Osteocyte (in vitro differentiated cells): ENCODE data around the gene JOSD2. TPM values are rescaled to one million over a fixed set of nuclear protein-coding genes. Genes with fewer than 3 reads are reported as not detected.

ENCODE experiments used
- DNase-seq: peaks from one replicate; pipeline ENCODE4 v3.0.0; 2021; ENCODE audit warnings: mixed read lengths; ENCODE audit not compliant: unreplicated experiment; ENCODE audit errors: extremely low spot score
- H3K27ac Mint-ChIP-seq: one replicate; pipeline ENCODE4 v1.8.0; 2021; ENCODE audit warnings: mild to moderate bottlenecking, mixed read lengths; ENCODE audit not compliant: unreplicated experiment
- H3K27me3 Mint-ChIP-seq: one replicate; pipeline ENCODE4 v1.8.0; 2021; ENCODE audit warnings: mixed read lengths; ENCODE audit not compliant: unreplicated experiment
- H3K36me3 Mint-ChIP-seq: one replicate; pipeline ENCODE4 v1.8.0; 2021; ENCODE audit warnings: mixed read lengths; ENCODE audit not compliant: unreplicated experiment
- H3K4me1 Mint-ChIP-seq: one replicate; pipeline ENCODE4 v1.8.0; 2021; ENCODE audit warnings: mixed read lengths; ENCODE audit not compliant: unreplicated experiment
- H3K4me3 Mint-ChIP-seq: one replicate; pipeline ENCODE4 v1.8.0; 2021; ENCODE audit warnings: mild to moderate bottlenecking, moderate library complexity, mixed read lengths; ENCODE audit not compliant: unreplicated experiment
- H3K9me3 Mint-ChIP-seq: one replicate; pipeline ENCODE4 v1.8.0; 2021; ENCODE audit warnings: mixed read lengths; ENCODE audit not compliant: unreplicated experiment
- total RNA-seq: library from RNA; stranded (reverse); gene quantifications from 2 replicates; pipeline ENCODE4 v1.2.1, GENCODE V29; 2021
- TF ChIP-seq, protein P1 (sequence below): fragments of 200-600 bp; sonication (generic); IDR thresholded peaks from 2 replicates; pipeline ENCODE4 v1.5.0; 2021; ENCODE audit warnings: antibody characterized with exemption, mild to moderate bottlenecking, moderate library complexity

JOSD2 gene
- total RNA-seq, 1 donor from 2014 or later: 43.7 TPM

DNA sequence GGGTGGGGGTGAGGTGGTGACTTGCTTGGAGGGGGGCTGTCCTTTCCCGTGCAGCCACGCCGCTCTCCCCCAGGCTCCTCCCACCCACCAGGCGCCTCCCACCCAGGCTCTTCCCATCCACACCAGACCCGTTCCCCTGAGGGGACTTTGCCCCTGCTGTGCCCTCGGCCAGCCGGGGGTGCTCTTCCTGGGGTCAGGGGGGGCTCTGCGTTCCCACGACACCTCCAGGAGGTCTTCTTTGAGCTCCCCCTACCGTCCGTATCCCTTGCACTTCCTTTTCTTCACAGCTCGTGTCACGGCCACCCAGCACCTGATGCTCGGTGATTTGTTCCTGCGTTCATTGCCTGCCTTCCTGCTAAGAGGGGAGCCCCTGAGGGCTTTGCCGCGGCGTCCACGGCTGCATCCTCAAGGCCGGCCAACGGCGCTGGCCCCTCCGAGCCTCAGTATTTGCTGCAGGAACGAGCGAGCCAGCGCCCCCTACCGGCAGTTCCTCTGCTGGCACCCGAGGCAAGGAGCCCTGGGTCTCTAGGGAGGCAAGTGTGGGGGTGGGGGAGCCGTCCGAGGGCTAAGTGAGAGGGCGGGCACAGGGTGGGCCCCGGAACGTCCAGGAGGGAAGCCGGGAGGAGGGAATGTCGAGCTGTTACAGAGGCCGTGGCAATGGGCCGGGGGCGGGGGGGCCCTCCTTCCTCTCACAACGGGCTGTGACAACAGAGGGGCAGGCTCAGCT lies 45.5 kb upstream of the JOSD2 start:
- DNase-seq: peak; percentile 92
- Mint-ChIP-seq H3K27ac (no peak overlapping the region), H3K4me1 (peaks cover 5% of the 10 kb centered on the region), H3K27me3 (peaks cover 21% of the 10 kb centered on the region), H3K9me3 (no peaks in the 10 kb centered on the region), H3K36me3 (no peaks in the 10 kb centered on the region), H3K4me3 (peak overlapping the region; percentile 83)
- TF ChIP-seq, protein P1, sequence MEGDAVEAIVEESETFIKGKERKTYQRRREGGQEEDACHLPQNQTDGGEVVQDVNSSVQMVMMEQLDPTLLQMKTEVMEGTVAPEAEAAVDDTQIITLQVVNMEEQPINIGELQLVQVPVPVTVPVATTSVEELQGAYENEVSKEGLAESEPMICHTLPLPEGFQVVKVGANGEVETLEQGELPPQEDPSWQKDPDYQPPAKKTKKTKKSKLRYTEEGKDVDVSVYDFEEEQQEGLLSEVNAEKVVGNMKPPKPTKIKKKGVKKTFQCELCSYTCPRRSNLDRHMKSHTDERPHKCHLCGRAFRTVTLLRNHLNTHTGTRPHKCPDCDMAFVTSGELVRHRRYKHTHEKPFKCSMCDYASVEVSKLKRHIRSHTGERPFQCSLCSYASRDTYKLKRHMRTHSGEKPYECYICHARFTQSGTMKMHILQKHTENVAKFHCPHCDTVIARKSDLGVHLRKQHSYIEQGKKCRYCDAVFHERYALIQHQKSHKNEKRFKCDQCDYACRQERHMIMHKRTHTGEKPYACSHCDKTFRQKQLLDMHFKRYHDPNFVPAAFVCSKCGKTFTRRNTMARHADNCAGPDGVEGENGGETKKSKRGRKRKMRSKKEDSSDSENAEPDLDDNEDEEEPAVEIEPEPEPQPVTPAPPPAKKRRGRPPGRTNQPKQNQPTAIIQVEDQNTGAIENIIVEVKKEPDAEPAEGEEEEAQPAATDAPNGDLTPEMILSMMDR: peak; percentile 79

DNA sequence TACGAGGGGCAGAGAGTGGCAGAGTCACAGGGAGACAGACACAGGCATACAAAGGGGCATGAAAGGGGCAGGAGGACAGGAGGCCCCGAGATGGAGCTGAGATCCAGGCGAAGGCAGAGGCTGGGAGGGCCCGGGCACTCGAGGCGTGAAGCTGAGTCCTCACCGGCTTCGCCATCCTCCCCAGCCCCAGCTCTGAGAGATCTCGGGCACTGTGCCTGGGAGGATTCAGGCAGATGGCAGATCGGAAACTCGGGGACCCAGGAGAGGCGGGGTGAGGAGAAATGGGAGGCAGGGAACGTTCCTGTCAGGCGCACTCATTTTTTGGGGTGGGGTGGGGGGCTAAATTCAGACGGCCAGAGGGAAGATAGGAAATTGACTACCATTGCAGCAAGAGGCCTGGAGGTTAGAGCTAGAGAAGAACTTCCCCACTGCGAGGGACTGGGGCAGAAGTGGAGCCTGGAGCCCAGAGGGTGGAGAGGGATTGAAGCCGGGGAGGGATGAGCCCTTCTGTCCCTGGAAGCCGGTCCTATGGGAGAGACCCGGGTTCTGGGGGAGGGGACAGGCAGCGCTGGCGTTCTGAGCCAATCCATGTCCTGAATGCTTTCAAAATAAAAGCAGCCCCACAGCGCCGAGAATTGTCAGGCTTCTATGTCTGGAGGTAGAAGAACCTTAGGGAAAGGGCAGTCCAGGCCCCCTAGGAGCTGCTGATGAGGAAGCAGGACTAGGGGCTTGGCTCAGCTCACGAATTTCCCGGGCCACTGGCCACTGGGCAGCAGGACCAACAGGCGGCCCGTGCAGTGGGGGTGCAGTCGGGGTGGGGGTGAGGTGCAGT lies 44.7 kb upstream of the JOSD2 start:
- Mint-ChIP-seq H3K4me1 (peaks cover 5% of the 10 kb centered on the region), H3K27me3 (peaks cover 21% of the 10 kb centered on the region), H3K27ac (no peak overlapping the region), H3K9me3 (no peaks in the 10 kb centered on the region), H3K4me3 (peak overlapping the region; percentile 83), H3K36me3 (no peaks in the 10 kb centered on the region)
- DNase-seq: no peak
- TF ChIP-seq, protein P1: no peak

DNA sequence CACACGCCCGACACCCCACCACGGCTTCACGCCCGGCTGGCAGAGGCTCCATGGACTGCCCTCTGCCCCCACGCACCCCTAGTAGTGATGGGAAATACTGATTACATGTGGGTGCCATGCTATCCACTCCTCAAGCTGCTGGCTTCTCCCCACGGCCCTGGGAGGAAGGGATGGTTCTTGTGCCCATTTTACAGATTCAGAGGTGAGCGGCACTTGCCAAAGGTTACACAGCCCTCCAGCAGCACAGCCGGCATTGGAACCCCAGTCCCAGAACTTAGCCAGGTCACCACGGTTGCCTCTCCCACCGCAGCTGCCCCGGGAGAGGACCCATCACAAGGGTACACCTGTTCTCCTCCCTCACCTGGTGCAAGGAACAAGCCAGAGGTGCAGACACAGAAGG lies 44.0 kb upstream of the JOSD2 start:
- Mint-ChIP-seq H3K9me3 (no peaks in the 10 kb centered on the region), H3K4me1 (peaks cover 5% of the 10 kb centered on the region), H3K4me3 (no peak overlapping the region), H3K27me3 (peaks cover 25% of the 10 kb centered on the region), H3K36me3 (no peaks in the 10 kb centered on the region), H3K27ac (no peak overlapping the region)
- TF ChIP-seq, protein P1: no peak
- no peak for DNase-seq

DNA sequence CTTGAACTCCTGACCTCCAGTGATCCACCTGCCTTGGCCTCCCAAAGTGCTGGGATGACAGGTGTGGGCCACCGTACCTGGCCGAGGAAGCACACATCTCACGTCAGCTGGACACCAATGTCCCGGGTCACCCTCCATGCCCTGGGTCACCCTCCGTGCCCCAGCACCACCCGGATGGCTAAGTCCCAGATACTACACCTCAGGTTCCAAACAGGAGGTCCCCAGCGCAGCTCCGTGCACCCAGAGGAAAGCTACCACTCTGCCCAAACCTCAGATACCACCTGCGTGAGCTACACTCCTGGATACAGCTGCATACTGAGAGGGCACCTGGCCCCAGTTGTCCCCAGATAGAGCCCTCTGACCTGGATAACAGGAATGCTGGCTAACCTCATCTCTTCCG lies 43.2 kb upstream of the JOSD2 start:
- TF ChIP-seq, protein P1: no peak
- no peak overlapping the region for H3K27ac Mint-ChIP-seq
- H3K36me3 Mint-ChIP-seq: no peaks in the 10 kb centered on the region
- peaks cover 25% of the 10 kb centered on the region for H3K27me3 Mint-ChIP-seq
- no peak for DNase-seq
- H3K9me3 Mint-ChIP-seq: no peaks in the 10 kb centered on the region
- H3K4me1 Mint-ChIP-seq: peaks cover 5% of the 10 kb centered on the region
- no peak overlapping the region for H3K4me3 Mint-ChIP-seq

DNA sequence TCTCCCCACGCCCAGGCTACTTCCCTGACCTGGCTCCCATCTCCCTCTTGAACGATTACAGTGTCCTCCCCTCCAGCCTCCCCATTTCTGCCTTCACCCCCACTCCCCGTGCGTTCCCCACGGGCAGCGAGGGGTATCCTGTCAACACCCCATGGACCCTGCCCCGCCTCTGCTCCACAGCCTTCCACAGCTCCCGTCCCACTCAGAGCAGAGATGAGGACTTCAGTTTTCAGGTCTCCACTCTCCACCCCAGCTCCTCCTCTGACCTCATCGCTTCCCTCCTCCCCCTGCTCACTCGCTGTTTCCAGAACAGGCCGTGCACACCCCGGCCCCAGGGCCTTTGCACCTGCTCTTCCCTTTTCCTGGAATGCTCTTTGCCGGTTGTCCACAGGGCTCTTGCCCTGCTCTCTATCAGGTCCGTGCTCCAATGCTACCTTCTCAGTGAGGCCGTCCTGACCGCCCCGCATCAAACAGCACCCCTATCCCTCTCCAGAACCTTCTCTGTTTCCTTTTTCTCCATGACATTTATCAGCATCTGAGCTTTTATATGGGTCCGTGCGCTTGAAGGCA lies 42.2 kb upstream of the JOSD2 start:
- Mint-ChIP-seq H3K27me3 (peaks cover 25% of the 10 kb centered on the region), H3K27ac (no peak overlapping the region), H3K4me1 (peaks cover 5% of the 10 kb centered on the region), H3K36me3 (no peaks in the 10 kb centered on the region), H3K9me3 (no peaks in the 10 kb centered on the region), H3K4me3 (no peak overlapping the region)
- TF ChIP-seq, protein P1: no peak
- no peak for DNase-seq
